ENCODE results near the gene VWA5B1. TPM values are rescaled to one million over a fixed set of nuclear protein-coding genes. Genes with fewer than 3 reads are reported as not detected.

Gene VWA5B1
- total RNA-seq, 4 donors from 2014 or later: not detected

GRCh38 chr1:20365421-20366055, 74.9 kb downstream of the VWA5B1 start:
- TF ChIP-seq CTCF (IDR thresholded peaks at IDR 0.05; ENCODE audit: low read depth): no peak

- TF ChIP-seq CTCF (IDR thresholded peaks at IDR 0.05; ENCODE audit: low read depth): no peak
Measured at GRCh38 chr1:20366056-20366462, 75.4 kb downstream of the VWA5B1 start.

- no peak for TF ChIP-seq CTCF (IDR thresholded peaks at IDR 0.05; ENCODE audit: low read depth)
Measured at GRCh38 chr1:20366463-20367115, 75.9 kb downstream of the VWA5B1 start.

- no peak for TF ChIP-seq CTCF (IDR thresholded peaks at IDR 0.05; ENCODE audit: low read depth)
Measured at GRCh38 chr1:20367116-20367585, 76.5 kb downstream of the VWA5B1 start.

GRCh38 chr1:20367626-20368025, 77.0 kb downstream of the VWA5B1 start:
- no peak for TF ChIP-seq CTCF (IDR thresholded peaks at IDR 0.05; ENCODE audit: low read depth)

- TF ChIP-seq CTCF (IDR thresholded peaks at IDR 0.05; ENCODE audit: low read depth): no peak
Measured at GRCh38 chr1:20368866-20369470, 78.3 kb downstream of the VWA5B1 start.

GRCh38 chr1:20370698-20371097, 80.0 kb downstream of the VWA5B1 start:
- no peak for TF ChIP-seq CTCF (IDR thresholded peaks at IDR 0.05; ENCODE audit: low read depth)
